Hepatocyte (in vitro differentiated cells): ENCODE data around the gene CEBPE. TPM values are rescaled to one million over a fixed set of nuclear protein-coding genes. Genes with fewer than 3 reads are reported as not detected.

Experiments used
- DNase-seq: peaks from one replicate; pipeline ENCODE4 v3.0.0-alpha.2; 2016; ENCODE audit warnings: low spot score
- H2AFZ ChIP-seq: fragments of 200-600 bp; sonication (generic); 2 replicates; pipeline ENCODE4 v1.6.0; 2016; ENCODE audit warnings: antibody characterized with exemption, mild to moderate bottlenecking
- H3K27ac ChIP-seq: fragments of 200-600 bp; sonication (generic); 2 replicates; pipeline ENCODE4 v1.5.1; 2016; ENCODE audit warnings: mild to moderate bottlenecking
- H3K27me3 ChIP-seq: fragments of 200-600 bp; sonication (generic); 2 replicates; pipeline ENCODE4 v1.6.1; 2016
- H3K36me3 ChIP-seq: fragments of 200-600 bp; sonication (generic); replicated peaks from 2 replicates; pipeline ENCODE4 v1.5.1; 2016; ENCODE audit warnings: low read depth; ENCODE audit not compliant: insufficient read depth
- H3K4me1 ChIP-seq: fragments of 200-600 bp; sonication (generic); 2 replicates; pipeline ENCODE4 v1.5.1; 2016; ENCODE audit warnings: mild to moderate bottlenecking, moderate library complexity; ENCODE audit not compliant: insufficient read depth
- H3K4me2 ChIP-seq: fragments of 200-600 bp; sonication (generic); 2 replicates; pipeline ENCODE4 v1.6.0; 2016
- H3K4me3 ChIP-seq: fragments of 200-600 bp; sonication (generic); 2 replicates; pipeline ENCODE4 v1.5.1; 2016; ENCODE audit warnings: mild to moderate bottlenecking
- H3K79me2 ChIP-seq: fragments of 200-600 bp; sonication (generic); 2 replicates; pipeline ENCODE4 v1.6.0; 2017; ENCODE audit warnings: mild to moderate bottlenecking
- H3K9me2 ChIP-seq: fragments of 200-600 bp; sonication (generic); replicated peaks from 2 replicates; pipeline ENCODE4 v1.6.0; 2017; ENCODE audit warnings: mild to moderate bottlenecking; ENCODE audit not compliant: insufficient read depth
- H3K9me3 ChIP-seq: fragments of 200-600 bp; sonication (generic); 2 replicates; pipeline ENCODE4 v1.5.1; 2016; ENCODE audit warnings: low read depth, mild to moderate bottlenecking
- H4K20me1 ChIP-seq: fragments of 200-600 bp; sonication (generic); 2 replicates; pipeline ENCODE4 v1.6.0; 2016; ENCODE audit warnings: mild to moderate bottlenecking; ENCODE audit not compliant: insufficient read depth, poor library complexity, severe bottlenecking
- CTCF ChIP-seq: fragments of 200-600 bp; sonication (generic); IDR thresholded peaks from 2 replicates; pipeline ENCODE4 v1.5.1; 2016; ENCODE audit warnings: antibody characterized with exemption, mild to moderate bottlenecking; ENCODE audit not compliant: poor library complexity
- EZH2 ChIP-seq: fragments of 200-600 bp; sonication (generic); IDR thresholded peaks from 2 replicates; pipeline ENCODE4 v1.6.1; 2016; ENCODE audit warnings: antibody characterized with exemption, mild to moderate bottlenecking, borderline replicate concordance
- EZH2phosphoT487 ChIP-seq: fragments of 200-600 bp; sonication (generic); IDR thresholded peaks from one replicate; pipeline ENCODE4 v1.6.1; 2018; ENCODE audit warnings: antibody characterized with exemption, mild to moderate bottlenecking, low read depth, moderate library complexity; ENCODE audit not compliant: unreplicated experiment, severe bottlenecking
- WGBS: methylation state at CpG from one replicate; pipeline ENCODE4 v1.1.6; 2016; ENCODE audit warnings: low lambda C conversion rate; ENCODE audit errors: missing lambda C conversion rate; 5-methylcytosine and 5-hydroxymethylcytosine counted together
- polyA plus RNA-seq: library from polyadenylated mRNA; unstranded; fragments of >200 nt; fragmentation: Nextera tagmentation; extraction: Ambion mirVana; gene quantifications from 2 replicates; pipeline ENCODE4 v1.2.1, GENCODE V29; 2016
- total RNA-seq: library from RNA; depleted of rRNA; stranded (reverse); fragments of >200 nt; gene quantifications from 2 replicates; pipeline ENCODE4 v1.2.3, GENCODE V29; 2014

CEBPE gene
- total and polyA plus RNA-seq, 2 experiments from 2014 or later, result not detected

- H3K9me3 ChIP-seq, result no peaks in the 10 kb centered on the region
- H4K20me1 ChIP-seq, result no peaks in the 10 kb centered on the region
- no peaks in the 10 kb centered on the region for H3K36me3 ChIP-seq
- peaks cover 4% of the 10 kb centered on the region for H3K4me1 ChIP-seq
- H3K4me3 ChIP-seq, result no peak overlapping the region
- DNase-seq, result no peak
- 87% methylated on average over 16 of the region's 16 CpGs for WGBS
- H2AFZ ChIP-seq, result no peak overlapping the region
- no peaks in the 10 kb centered on the region for H3K9me2 ChIP-seq
- H3K79me2 ChIP-seq, result no peaks in the 10 kb centered on the region
- H3K27me3 ChIP-seq, result no peaks in the 10 kb centered on the region
- H3K4me2 ChIP-seq, result no peak overlapping the region
- TF ChIP-seq EZH2 (no peak), CTCF (no peak), EZH2phosphoT487 (no peak)
- no peak overlapping the region for H3K27ac ChIP-seq
Observed at GRCh38 chr14:23136566-23137133, 17.6 kb upstream of the CEBPE start.

GRCh38 chr14:23132970-23133369 is 13.9 kb upstream of the CEBPE start:
- no peak overlapping the region for H3K27ac ChIP-seq
- WGBS, result 94% methylated on average over 8 of the region's 8 CpGs
- no peak for DNase-seq
- no peaks in the 10 kb centered on the region for H3K36me3 ChIP-seq
- TF ChIP-seq EZH2 (no peak), CTCF (no peak), EZH2phosphoT487 (no peak)
- no peak overlapping the region for H3K4me3 ChIP-seq
- no peaks in the 10 kb centered on the region for H3K4me1 ChIP-seq
- H3K79me2 ChIP-seq, result no peaks in the 10 kb centered on the region
- no peaks in the 10 kb centered on the region for H3K27me3 ChIP-seq
- H3K4me2 ChIP-seq, result no peak overlapping the region
- no peaks in the 10 kb centered on the region for H3K9me3 ChIP-seq
- no peak overlapping the region for H2AFZ ChIP-seq
- no peaks in the 10 kb centered on the region for H4K20me1 ChIP-seq
- H3K9me2 ChIP-seq, result no peaks in the 10 kb centered on the region

GRCh38 chr14:23131482-23131881 is 12.4 kb upstream of the CEBPE start:
- no peaks in the 10 kb centered on the region for H3K4me1 ChIP-seq
- H3K9me3 ChIP-seq, result no peaks in the 10 kb centered on the region
- H2AFZ ChIP-seq, result no peak overlapping the region
- no peaks in the 10 kb centered on the region for H3K36me3 ChIP-seq
- no peak overlapping the region for H3K27ac ChIP-seq
- no peaks in the 10 kb centered on the region for H3K27me3 ChIP-seq
- 93% methylated on average over 5 of the region's 5 CpGs for WGBS
- H3K79me2 ChIP-seq, result no peaks in the 10 kb centered on the region
- no peak overlapping the region for H3K4me3 ChIP-seq
- no peaks in the 10 kb centered on the region for H3K9me2 ChIP-seq
- H3K4me2 ChIP-seq, result no peak overlapping the region
- no peaks in the 10 kb centered on the region for H4K20me1 ChIP-seq
- no peak for DNase-seq
- TF ChIP-seq EZH2 (no peak), CTCF (no peak), EZH2phosphoT487 (no peak)
